ENCODE data around the gene MAL. TPM values are rescaled to one million over a fixed set of nuclear protein-coding genes. Genes with fewer than 3 reads are reported as not detected.

Gene MAL
- total and polyA plus RNA-seq, 2 of the 4 experiments (the other 2 are of a cell fraction): not detected

DNA sequence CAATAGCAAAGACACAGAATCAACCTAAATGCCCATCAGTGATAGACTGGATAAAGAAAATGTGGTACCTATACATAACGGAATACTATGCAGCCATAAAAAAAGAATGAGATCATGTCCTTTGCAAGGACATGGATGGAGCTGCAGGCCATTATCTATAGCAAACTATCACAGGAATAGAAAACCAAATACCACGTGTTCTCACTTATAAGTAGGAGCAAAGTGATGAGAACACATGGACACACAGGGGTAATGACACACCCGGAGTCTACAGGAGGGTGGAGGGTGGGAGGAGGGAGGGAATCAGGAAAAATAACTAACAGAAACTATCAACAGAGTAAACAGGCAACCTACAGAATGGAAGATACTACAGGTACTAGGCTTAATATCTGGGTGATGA, 46.6 kb upstream of the MAL start:
- Histone ChIP-seq H3K4me2 (ENCODE audit: low read depth, low read length) (no peak overlapping the region), H3K9ac (ENCODE audit: low read depth, low read length) (no peak overlapping the region), H4K91ac (ENCODE audit: insufficient read depth, low read depth, low read length) (no peak overlapping the region), H3K4ac (ENCODE audit: low read depth, low read length) (no peak overlapping the region), H3K4me1 (ENCODE audit: control insufficient read depth, insufficient read depth, low read length) (no peaks in the 10 kb centered on the region), H2BK5ac (ENCODE audit: low read depth, low read length, poor library complexity, severe bottlenecking) (no peak overlapping the region), H4K20me1 (ENCODE audit: insufficient read depth, low read length) (no peaks in the 10 kb centered on the region), H2BK20ac (ENCODE audit: low read depth, low read length) (no peak overlapping the region), H3K18ac (ENCODE audit: low read depth, low read length) (no peak overlapping the region), H3K27ac (ENCODE audit: insufficient read depth, low read length) (no peak overlapping the region), H3K79me1 (ENCODE audit: low read depth in 1 of 2, low read length in 2 of 2) (no peaks in the 10 kb centered on the region), H3K23ac (ENCODE audit: low read depth, low read length) (no peak overlapping the region), H3K4me3 (ENCODE audit: insufficient read depth, low read depth, low read length) (no peak overlapping the region), H3K56ac (ENCODE audit: extremely low read depth, insufficient read depth, low read length) (no peak overlapping the region), H3K9me3 (ENCODE audit: control insufficient read depth, insufficient read depth, low read length) (no peaks in the 10 kb centered on the region), H2AFZ (replicated peaks; ENCODE audit: low read length, poor library complexity) (no peak overlapping the region), H2AK5ac (ENCODE audit: low read depth, low read length) (no peak overlapping the region), H3K27me3 (ENCODE audit: control insufficient read depth, insufficient read depth, low read length) (peaks cover 8% of the 10 kb centered on the region), H4K5ac (ENCODE audit: low read depth, low read length) (no peak overlapping the region), H3K9me1 (ENCODE audit: insufficient read depth, low read length) (no peaks in the 10 kb centered on the region), H4K8ac (ENCODE audit: low read depth in 2 of 2, low read length in 2 of 2) (no peak overlapping the region), H3K36me3 (ENCODE audit: control insufficient read depth, insufficient read depth, low read length) (no peaks in the 10 kb centered on the region), H2BK15ac (ENCODE audit: low read depth, low read length) (no peak overlapping the region), H3K14ac (replicated peaks; ENCODE audit: low read depth, low read length) (no peak overlapping the region), H2AK9ac (replicated peaks; ENCODE audit: low read depth, low read length, poor library complexity) (no peak overlapping the region), H2BK120ac (ENCODE audit: low read depth, low read length) (no peak overlapping the region)
- dilution Hi-C loops (cut with HindIII; ENCODE audit: low sequenced_read_pairs, unreplicated experiment) (no loop called here), intact Hi-C loops (cut with micrococcal nuclease) (no loop called here), in situ Hi-C loops (cut with MboI; ENCODE audit: low sequenced_read_pairs) (no loop called here)
- DNase-seq (no peak), ATAC-seq (ENCODE audit: low read depth) (no peak)
- CTCF ChIA-PET: interaction anchor here (0.7 kb wide), 1 partner anchor 79 kb away, joined by 7 read pairs; no protein-coding TSS in a partner anchor
- no CpG with 5 or more reads among the region's 3 CpGs for WGBS, 2 experiments (ENCODE audit: extremely low coverage in 2 of 2, insufficient read length in 1 of 2)
- BruUV-seq (replicated peaks): no TSS peak
- POLR2A ChIA-PET (ENCODE audit: unreplicated experiment): no interaction called here
- TF ChIP-seq, protein P1, sequence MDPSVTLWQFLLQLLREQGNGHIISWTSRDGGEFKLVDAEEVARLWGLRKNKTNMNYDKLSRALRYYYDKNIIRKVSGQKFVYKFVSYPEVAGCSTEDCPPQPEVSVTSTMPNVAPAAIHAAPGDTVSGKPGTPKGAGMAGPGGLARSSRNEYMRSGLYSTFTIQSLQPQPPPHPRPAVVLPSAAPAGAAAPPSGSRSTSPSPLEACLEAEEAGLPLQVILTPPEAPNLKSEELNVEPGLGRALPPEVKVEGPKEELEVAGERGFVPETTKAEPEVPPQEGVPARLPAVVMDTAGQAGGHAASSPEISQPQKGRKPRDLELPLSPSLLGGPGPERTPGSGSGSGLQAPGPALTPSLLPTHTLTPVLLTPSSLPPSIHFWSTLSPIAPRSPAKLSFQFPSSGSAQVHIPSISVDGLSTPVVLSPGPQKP (IDR thresholded peaks at IDR 0.05; ENCODE audit: borderline replicate concordance, low read depth, low read length): no peak
- no peak for TF ChIP-seq RAD21 (IDR thresholded peaks at IDR 0.05; ENCODE audit: low read length)
- TF ChIP-seq SMC3 (IDR thresholded peaks at IDR 0.05; ENCODE audit: low read depth, low read length): no peak
- no peak for TF ChIP-seq CEBPB (IDR thresholded peaks at IDR 0.05; ENCODE audit: low read depth, low read length)
- no peak for TF ChIP-seq MAFK (IDR thresholded peaks at IDR 0.05; ENCODE audit: low read depth, low read length)

All from IMR-90 (cell line).